HG03575 (cell line): Measurements from ENCODE around the gene RIIAD1.
"Not testable (repeated sequence)": the region's sequence is repeated elsewhere in the genome, so short reads cannot be mapped to it uniquely, and the experiment has no call there.

Source experiments
- ATAC-seq: cut with Tn5 transposase; IDR thresholded peaks from one replicate; pipeline ENCODE4 v1.9.1; 2021; ENCODE audit not compliant: unreplicated experiment, insufficient number of reproducible peaks, low FRiP score; ENCODE audit errors: extremely low read depth

The RIIAD1 gene

DNA sequence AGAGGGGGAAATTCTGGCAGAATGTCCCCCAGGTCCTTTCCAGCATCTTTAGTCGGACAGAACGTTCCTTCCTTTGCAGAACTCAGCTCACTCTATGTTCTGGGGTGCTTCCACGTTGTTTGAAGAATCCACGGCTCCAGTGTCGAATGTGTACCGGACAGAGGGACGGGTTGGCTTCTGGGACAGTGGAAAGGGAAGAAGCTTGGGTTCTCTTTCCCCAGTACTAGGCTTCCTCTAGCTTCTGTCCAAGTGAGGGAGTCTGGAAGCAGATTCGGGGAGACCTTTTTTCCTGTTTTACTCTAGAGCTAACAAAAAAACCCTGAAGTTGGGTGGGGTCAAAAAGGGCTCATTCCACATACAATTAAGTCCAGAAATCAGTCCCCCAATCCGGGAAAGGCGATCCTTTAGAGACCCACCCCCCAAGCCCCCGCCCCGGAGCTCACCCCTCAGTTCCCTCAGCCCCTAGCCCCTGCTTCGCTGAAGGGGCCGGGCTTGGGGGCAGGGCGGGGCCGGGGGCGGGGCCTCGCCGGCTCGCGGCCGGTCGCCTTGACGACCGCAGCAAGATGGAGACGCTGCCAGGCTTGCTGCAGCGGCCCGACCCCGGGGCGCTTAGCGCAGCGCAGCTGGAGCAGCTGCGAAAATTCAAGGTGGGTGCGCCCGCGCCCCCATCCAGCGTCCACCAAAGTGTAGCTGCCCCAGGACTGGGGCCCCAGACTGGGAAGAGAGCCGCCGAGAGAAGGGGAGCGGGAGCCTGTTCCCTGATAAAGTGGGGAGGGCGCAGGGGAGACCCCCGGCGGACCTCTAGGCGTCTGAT lies at the start of gene RIIAD1:
Gene RIIAD1, plus strand, starts transcription at position 549 of the 814 bp plus-strand sequence. Its CDS starts 15 bp downstream, at position 564.
- no peak for ATAC-seq

DNA sequence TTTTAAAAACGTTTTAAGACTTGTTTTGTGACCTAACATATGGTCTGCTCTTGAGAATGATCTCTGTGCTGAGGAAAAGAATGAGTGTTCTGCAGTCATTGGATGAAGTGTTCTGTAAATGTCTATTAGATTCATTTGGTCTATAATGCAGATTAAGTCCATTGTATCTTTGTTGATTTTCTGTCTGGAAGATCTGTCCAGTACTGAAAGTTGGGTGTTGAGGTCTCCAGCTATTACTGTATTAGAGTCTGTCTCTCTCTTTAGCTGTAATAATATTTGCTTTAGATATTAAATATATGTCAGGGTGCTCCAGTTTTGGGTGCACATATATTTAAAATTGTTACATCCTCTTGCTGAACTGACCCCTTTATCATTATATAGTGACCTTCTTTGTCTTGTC lies 47.9 kb upstream of the RIIAD1 start:
- no peak for ATAC-seq

GRCh38 chr1:151680391-151680790 lies 40.9 kb upstream of the RIIAD1 start:
- no peak for ATAC-seq

DNA sequence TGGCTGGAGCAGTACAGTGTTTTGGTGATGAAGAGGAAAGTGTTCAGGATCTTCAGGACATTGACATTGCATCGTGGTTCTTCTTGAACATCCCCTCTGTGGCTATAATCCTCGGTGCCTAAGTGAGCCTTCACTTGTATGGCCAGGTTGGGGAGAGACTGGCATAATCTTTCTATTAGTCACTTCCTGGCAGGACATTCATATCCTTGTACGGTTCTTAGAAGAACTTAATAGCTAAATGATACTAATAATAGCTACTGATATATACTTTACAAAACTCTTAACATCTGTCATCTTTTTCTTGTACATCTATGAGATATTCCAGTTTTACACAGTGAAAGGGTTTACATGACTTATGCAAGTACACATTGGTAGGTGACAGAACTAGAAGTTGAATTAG lies 40.5 kb upstream of the RIIAD1 start:
- no peak for ATAC-seq

- no peak for ATAC-seq
Measured at GRCh38 chr1:151681923-151682322, 39.4 kb upstream of the RIIAD1 start.

GRCh38 chr1:151682901-151683300 lies 38.4 kb upstream of the RIIAD1 start:
- ATAC-seq: not testable (repeated sequence)

DNA sequence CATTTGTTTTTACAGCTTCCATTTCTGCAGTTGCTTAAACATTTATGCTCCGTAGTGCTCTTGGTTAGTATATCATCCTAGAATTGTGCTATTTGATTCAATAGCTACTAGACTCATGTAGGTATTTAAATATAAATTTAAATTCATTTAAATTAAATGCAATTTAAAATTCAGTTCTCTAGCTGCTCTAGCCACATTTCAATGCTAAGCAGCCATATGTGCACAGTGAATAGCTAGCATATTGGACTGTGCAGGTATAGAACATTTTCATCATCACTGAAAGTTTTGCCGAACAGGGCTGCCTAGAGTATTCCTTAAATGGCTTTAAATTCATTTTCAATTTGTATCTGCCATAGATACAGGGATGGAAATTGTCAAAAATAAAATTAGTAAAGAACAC lies 37.2 kb upstream of the RIIAD1 start:
- ATAC-seq: no peak

DNA sequence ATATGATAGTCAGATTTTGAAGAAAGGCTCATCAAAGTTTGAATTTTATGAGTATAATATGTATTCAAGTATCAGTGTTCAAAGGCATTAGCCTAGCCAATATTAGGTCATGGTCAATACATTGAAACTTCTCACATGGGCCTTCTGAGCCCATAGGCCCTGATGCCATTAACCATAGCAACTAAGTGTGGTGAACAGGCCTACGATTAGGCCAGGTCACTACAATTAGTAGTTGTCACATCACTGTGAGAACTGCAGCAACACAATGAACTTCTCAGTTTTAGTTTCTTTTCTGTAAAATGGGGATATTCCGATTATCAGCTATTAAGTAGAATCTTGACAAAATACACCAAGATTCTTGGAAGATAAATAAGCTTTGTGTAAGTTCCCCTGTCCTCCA lies 34.8 kb upstream of the RIIAD1 start:
- ATAC-seq: no peak

- ATAC-seq: no peak
Measured at GRCh38 chr1:151689494-151689893, 31.8 kb upstream of the RIIAD1 start.

DNA sequence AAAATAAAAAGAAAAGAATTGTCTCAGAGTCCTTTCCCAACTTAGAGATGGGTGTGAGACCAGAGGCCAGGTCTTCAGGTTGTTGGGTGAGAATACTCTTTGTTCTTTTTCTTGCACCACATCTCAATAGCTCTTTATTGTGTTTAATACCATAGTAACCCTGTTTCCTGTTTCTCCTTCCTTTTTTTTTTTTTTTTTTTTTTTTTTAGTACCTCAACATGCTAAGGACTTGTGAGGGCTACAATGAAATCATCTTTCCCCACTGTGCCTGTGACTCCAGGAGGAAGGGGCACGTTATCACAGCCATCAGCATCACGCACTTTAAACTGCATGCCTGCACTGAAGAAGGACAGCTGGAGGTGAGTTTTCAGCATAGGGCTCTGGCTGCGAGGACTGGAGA lies 29.1 kb upstream of the RIIAD1 start:
- ATAC-seq: no peak

- no peak for ATAC-seq
Measured at GRCh38 chr1:151693057-151693651, 28.2 kb upstream of the RIIAD1 start.

DNA sequence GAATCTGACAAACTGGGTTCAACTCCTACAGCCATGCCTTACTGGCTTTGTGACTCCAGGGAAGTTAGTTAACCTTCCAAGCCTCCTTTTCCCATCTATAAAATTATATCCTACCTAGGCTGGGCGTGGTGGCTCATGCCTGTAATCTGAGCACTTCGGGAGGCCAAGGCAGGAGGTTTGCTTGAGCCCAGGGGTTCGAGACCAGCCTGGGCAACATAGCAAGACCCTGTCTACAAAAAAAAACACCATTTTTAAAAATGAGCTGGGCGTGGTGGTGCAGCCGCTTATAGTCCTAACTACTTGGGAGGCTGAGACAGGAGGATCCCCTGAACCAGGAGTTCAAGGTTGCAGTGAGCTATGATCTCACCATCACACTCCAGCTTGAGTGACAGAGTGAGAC lies 19.8 kb upstream of the RIIAD1 start:
- ATAC-seq: no peak

DNA sequence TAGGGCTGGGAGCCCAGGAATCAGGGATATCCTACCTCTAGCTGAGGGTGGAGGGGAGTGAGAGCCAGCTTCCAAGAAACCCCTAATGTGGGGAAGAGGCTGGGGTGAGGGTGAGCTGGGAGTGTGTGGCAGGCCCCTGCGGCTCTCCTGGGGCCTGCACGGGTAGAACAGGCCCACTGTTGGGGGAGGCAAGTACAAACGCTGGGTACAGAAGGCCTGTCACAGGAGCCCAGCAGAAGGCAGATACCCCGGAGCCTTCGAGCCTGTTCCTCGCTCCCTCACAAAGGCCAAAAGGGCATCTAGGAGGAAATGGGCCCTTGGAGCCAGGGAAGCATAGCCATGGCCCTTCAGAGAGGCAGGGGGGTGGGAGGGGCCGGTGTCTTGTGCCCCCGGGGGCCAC lies 18.4 kb upstream of the RIIAD1 start:
- no peak for ATAC-seq

DNA sequence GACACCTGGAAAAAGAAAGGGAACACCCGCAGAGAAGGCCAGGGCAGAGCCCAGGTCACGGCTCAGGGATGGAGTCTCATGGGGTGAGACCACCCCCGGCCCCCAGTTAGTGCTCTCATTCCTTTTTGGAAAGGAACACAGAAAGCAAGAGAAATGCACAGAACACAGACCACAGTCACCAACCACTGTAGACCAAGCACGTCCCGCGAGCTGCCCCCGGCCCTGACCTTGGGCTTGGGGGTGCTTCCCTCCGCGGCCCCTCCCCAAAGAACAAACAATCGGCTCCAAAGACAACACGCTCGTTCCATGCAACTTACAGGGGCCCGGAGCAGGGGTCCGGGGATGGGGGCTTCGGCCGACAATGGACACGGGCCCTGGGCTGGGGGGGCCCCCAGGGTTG lies 17.5 kb upstream of the RIIAD1 start:
- no peak for ATAC-seq

GRCh38 chr1:151704246-151704645 lies 17.1 kb upstream of the RIIAD1 start:
- ATAC-seq: no peak

DNA sequence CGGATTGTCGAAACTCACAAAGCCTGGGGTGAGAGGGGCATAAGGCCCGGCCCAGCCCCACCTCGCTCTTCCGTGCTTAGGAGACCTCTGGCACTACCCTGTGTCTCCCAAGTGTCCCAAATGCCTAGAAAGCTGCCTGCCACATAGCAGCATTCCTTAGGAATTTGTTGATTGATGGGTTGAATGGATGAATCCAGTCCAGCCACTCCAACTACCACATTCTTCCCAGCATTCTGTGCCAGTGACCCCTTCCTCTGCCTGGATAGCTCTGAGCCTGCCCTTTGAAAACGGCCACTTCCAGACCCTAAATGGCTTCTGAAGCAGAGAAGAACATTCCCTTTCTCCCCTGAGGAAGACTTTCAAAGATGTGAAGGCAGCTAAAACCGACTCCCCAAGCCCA lies 16.2 kb upstream of the RIIAD1 start:
- no peak for ATAC-seq

DNA sequence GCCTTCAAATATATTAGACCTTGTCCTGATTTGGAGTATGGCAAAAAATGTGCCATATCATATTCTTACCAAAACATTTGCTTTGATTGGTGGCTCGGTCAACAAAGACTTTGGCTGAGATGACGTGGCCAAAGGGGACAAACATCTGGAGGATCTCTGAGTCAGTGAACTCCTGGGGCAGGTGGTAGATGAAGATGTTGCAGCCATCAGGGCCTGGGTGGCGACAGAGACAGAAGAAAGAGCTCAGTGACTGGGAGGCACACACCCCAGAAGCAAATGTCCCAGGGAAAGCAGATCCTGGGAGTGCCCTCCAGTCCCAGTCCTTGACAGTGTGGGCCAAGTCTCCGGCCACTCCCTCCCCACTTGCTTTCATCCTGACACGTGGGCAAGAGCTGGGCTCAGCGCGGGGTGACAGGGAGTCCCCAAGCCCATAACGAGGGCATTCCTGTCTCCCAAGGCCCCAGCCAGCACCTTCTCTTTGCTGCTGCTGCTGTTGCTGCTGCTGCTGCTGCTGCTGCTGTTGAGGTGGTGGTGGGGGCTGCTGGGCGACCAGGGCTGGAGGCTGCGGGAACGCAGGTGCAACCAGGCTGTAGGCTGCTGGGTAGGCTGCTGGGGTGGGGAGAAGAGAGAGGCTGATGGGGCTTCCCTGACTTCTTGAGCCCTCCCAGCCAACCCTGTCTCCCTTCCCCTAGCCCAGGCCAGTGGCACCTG lies 15.4 kb upstream of the RIIAD1 start:
- ATAC-seq: no peak

GRCh38 chr1:151706464-151707415 lies 14.6 kb upstream of the RIIAD1 start:
- no peak for ATAC-seq

DNA sequence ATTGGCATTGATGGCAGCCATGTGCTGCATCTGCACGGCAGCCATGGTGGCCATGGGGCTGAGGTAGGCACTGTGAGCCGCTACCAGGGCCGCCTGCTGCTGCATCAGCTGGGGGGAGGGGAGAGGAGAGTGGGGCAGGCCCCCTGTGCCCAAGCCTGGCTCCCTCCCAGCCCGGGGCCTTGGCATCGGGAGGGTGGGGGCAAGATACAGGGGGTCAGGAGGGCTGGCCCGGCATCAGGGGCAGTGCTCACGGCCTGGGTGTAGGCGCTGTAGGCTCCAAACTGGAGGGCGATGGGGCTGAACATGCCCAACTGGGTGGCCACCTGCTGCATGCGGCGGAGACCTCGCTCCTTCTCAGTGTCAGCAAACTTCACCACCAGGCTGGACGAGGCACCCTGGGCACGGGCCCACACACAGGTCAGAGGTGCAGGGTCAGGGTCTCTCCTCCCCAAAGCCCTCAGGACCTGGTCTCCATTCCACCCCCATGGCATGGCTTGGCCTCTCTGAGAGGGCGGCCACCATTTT lies 13.7 kb upstream of the RIIAD1 start:
- ATAC-seq: no peak
